GM21576 (cell line): Measurements from ENCODE around the gene LRRC2.
"Not testable (repeated sequence)": the region's sequence is repeated elsewhere in the genome, so short reads cannot be mapped to it uniquely, and the experiment has no call there.

Source experiments
- ATAC-seq: cut with Tn5 transposase; IDR thresholded peaks from one replicate; pipeline ENCODE4 v1.9.1; 2021; ENCODE audit warnings: mild to moderate bottlenecking, moderate library complexity; ENCODE audit not compliant: unreplicated experiment

The LRRC2 gene

GRCh38 chr3:46536758-46537157 lies 29.3 kb downstream of the LRRC2 start:
- no peak for ATAC-seq

- ATAC-seq, result no peak
Observed at GRCh38 chr3:46535746-46536145, 30.4 kb downstream of the LRRC2 start.

- ATAC-seq, result no peak
Observed at GRCh38 chr3:46533091-46533490, 33.0 kb downstream of the LRRC2 start.

- no peak for ATAC-seq
Observed at GRCh38 chr3:46527239-46527638, 38.9 kb downstream of the LRRC2 start.

- ATAC-seq, result no peak
Observed at GRCh38 chr3:46524832-46525231, 41.3 kb downstream of the LRRC2 start.

- no peak for ATAC-seq
Observed at GRCh38 chr3:46524008-46524407, 42.1 kb downstream of the LRRC2 start.

- no peak for ATAC-seq
Observed at GRCh38 chr3:46523556-46523955, 42.5 kb downstream of the LRRC2 start.

- not testable (repeated sequence) for ATAC-seq
Observed at GRCh38 chr3:46522201-46522600, 43.9 kb downstream of the LRRC2 start.

GRCh38 chr3:46521096-46521495 lies 45.0 kb downstream of the LRRC2 start:
- no peak for ATAC-seq

- ATAC-seq, result no peak
Observed at GRCh38 chr3:46520531-46520930, 45.6 kb downstream of the LRRC2 start.

GRCh38 chr3:46519952-46520351 lies 46.1 kb downstream of the LRRC2 start:
- ATAC-seq, result no peak

- ATAC-seq, result no peak
Observed at GRCh38 chr3:46517784-46518181, 48.3 kb downstream of the LRRC2 start.

- no peak for ATAC-seq
Observed at GRCh38 chr3:46517016-46517783, 48.9 kb downstream of the LRRC2 start.

GRCh38 chr3:46516521-46516920 lies 49.6 kb downstream of the LRRC2 start:
- ATAC-seq, result no peak

GRCh38 chr3:46512191-46512749 lies 53.8 kb downstream of the LRRC2 start:
- ATAC-seq, result no peak

GRCh38 chr3:46509661-46510187 lies 56.4 kb downstream of the LRRC2 start:
- ATAC-seq, result no peak

GRCh38 chr3:46508850-46509591 lies 57.1 kb downstream of the LRRC2 start:
- no peak for ATAC-seq

- no peak for ATAC-seq
Observed at GRCh38 chr3:46506526-46506925, 59.6 kb downstream of the LRRC2 start.

GRCh38 chr3:46505953-46506352 lies 60.1 kb downstream of the LRRC2 start:
- no peak for ATAC-seq

- ATAC-seq, result no peak
Observed at GRCh38 chr3:46504789-46505188, 61.3 kb downstream of the LRRC2 start.

- no peak for ATAC-seq
Observed at GRCh38 chr3:46503200-46503874, 62.8 kb downstream of the LRRC2 start.
